NCI-H345 treated with DMSO at 0.1 percent for 48 hours (cell line): ENCODE results near the gene MAGEA4.
"Not testable (repeated sequence)": the region's sequence is repeated elsewhere in the genome, so short reads cannot be mapped to it uniquely, and the experiment has no call there.

Experiments used
- DNase-seq: peaks from one replicate; lab custom pipeline; 2025; ENCODE audit not compliant: unreplicated experiment; lab: John Stamatoyannopoulos, UW

Gene MAGEA4

GRCh38 chrX:151912780-151913179 lies at the start of gene MAGEA4:
MAGEA4 (plus strand) TSS chrX:151912889; CDS start chrX:151923665, 10,776 bp downstream.
- DNase-seq = no peak

- no peak for DNase-seq
Measured at GRCh38 chrX:151870602-151871001, 42.1 kb upstream of the MAGEA4 start.

GRCh38 chrX:151871244-151871643 lies 41.4 kb upstream of the MAGEA4 start:
- no peak for DNase-seq

- DNase-seq = no peak
Measured at GRCh38 chrX:151873096-151873495, 39.6 kb upstream of the MAGEA4 start.

GRCh38 chrX:151875270-151876026 lies 37.2 kb upstream of the MAGEA4 start:
- DNase-seq = no peak

- no peak for DNase-seq
Measured at GRCh38 chrX:151878574-151878973, 34.1 kb upstream of the MAGEA4 start.

- DNase-seq = no peak
Measured at GRCh38 chrX:151879856-151880255, 32.8 kb upstream of the MAGEA4 start.

GRCh38 chrX:151880895-151881294 lies 31.8 kb upstream of the MAGEA4 start:
- DNase-seq = no peak

GRCh38 chrX:151889421-151889820 lies 23.3 kb upstream of the MAGEA4 start:
- DNase-seq = no peak

- DNase-seq = no peak
Measured at GRCh38 chrX:151896734-151897474, 15.8 kb upstream of the MAGEA4 start.

GRCh38 chrX:151899622-151900021 lies 13.1 kb upstream of the MAGEA4 start:
- no peak for DNase-seq

- no peak for DNase-seq
Measured at GRCh38 chrX:151901826-151902225, 10.9 kb upstream of the MAGEA4 start.

- DNase-seq = no peak
Measured at GRCh38 chrX:151902813-151903591, 9.7 kb upstream of the MAGEA4 start.

GRCh38 chrX:151904989-151905388 lies 7.7 kb upstream of the MAGEA4 start:
- no peak for DNase-seq

- no peak for DNase-seq
Measured at GRCh38 chrX:151912221-151912620, 468 bp upstream of the MAGEA4 start.

- DNase-seq = not testable (repeated sequence)
Measured at GRCh38 chrX:151918736-151919135, 6.0 kb downstream of the MAGEA4 start.

GRCh38 chrX:151919610-151920009 lies 6.9 kb downstream of the MAGEA4 start:
- no peak for DNase-seq

GRCh38 chrX:151920101-151920500 lies 7.4 kb downstream of the MAGEA4 start:
- DNase-seq = no peak

- DNase-seq = no peak
Measured at GRCh38 chrX:151920530-151920929, 7.8 kb downstream of the MAGEA4 start.

- no peak for DNase-seq
Measured at GRCh38 chrX:151921292-151921691, 8.6 kb downstream of the MAGEA4 start.

GRCh38 chrX:151921866-151922265 lies 9.2 kb downstream of the MAGEA4 start:
- DNase-seq = no peak

- DNase-seq = no peak
Measured at GRCh38 chrX:151922692-151923091, 10.0 kb downstream of the MAGEA4 start.
